SK-N-SH treated with all-trans-retinoic acid at 6 μM for 48 hours (cell line): Measurements from ENCODE around the gene CBARP.

Experiments
- RARB ChIP-seq: fragments of 250-450 bp; sonication (Bioruptor Pico); IDR thresholded peaks from 2 replicates; pipeline ENCODE4 v1.8.0; 2021; ENCODE audit warnings: mild to moderate bottlenecking, moderate library complexity
- ZNF565 ChIP-seq: fragments of 450-650 bp; formaldehyde crosslinking; conservative IDR thresholded peaks from 2 replicates; pipeline ENCODE4 v1.5.0; 2020; ENCODE audit warnings: low read depth, mild to moderate bottlenecking, moderate library complexity
- TF ChIP-seq, protein P1 (sequence below): fragments of 250-450 bp; sonication (Bioruptor Pico); IDR thresholded peaks from 2 replicates; pipeline ENCODE4 v1.8.0; 2020; ENCODE audit warnings: mild to moderate bottlenecking, moderate library complexity, borderline replicate concordance
- TF ChIP-seq, protein P2 (sequence below): fragments of 250-450 bp; sonication (Bioruptor Pico); IDR thresholded peaks from 2 replicates; pipeline ENCODE4 v1.8.0; 2021; ENCODE audit warnings: low read depth, mild to moderate bottlenecking, moderate library complexity, borderline replicate concordance

DNA sequence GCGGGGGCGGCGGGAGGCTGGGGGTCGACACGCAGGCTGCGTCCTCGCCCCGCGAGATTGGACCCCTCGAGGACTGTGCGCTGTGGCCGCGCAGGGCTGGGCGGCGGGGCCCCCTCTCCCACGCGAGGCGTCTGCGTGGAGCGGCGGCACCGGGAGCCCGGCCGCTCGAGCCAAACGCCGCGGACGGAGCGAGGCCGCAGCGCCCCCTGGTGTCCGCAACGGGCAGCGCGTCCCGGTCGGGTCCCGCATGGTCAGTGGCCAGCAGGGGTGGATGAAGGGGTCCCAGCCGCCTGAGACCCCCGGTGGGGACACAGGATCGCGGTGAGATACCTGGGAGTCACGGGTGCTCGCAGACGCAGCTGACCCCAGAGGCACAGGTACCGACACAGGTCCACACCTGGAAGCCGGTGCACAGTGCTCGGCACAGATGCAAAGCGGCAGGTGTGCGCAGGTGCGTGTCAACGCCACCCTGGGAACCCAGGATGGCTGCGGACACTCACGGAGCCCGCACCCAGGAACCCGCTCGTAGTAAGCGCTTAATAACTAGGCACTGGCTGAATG lies 29.2 kb upstream of the CBARP start:
- TF ChIP-seq, protein P1, sequence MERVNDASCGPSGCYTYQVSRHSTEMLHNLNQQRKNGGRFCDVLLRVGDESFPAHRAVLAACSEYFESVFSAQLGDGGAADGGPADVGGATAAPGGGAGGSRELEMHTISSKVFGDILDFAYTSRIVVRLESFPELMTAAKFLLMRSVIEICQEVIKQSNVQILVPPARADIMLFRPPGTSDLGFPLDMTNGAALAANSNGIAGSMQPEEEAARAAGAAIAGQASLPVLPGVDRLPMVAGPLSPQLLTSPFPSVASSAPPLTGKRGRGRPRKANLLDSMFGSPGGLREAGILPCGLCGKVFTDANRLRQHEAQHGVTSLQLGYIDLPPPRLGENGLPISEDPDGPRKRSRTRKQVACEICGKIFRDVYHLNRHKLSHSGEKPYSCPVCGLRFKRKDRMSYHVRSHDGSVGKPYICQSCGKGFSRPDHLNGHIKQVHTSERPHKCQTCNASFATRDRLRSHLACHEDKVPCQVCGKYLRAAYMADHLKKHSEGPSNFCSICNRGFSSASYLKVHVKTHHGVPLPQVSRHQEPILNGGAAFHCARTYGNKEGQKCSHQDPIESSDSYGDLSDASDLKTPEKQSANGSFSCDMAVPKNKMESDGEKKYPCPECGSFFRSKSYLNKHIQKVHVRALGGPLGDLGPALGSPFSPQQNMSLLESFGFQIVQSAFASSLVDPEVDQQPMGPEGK (CRISPR knock-in tag), result no peak
- TF ChIP-seq RARB (no peak), ZNF565 (no peak)
- TF ChIP-seq, protein P2, sequence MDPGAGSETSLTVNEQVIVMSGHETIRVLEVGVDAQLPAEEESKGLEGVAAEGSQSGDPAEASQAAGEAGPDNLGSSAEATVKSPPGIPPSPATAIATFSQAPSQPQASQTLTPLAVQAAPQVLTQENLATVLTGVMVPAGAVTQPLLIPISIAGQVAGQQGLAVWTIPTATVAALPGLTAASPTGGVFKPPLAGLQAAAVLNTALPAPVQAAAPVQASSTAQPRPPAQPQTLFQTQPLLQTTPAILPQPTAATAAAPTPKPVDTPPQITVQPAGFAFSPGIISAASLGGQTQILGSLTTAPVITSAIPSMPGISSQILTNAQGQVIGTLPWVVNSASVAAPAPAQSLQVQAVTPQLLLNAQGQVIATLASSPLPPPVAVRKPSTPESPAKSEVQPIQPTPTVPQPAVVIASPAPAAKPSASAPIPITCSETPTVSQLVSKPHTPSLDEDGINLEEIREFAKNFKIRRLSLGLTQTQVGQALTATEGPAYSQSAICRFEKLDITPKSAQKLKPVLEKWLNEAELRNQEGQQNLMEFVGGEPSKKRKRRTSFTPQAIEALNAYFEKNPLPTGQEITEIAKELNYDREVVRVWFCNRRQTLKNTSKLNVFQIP, result no peak
